Anterior cingulate cortex (tissue), 58 donors: ENCODE measurements around the gene VNN1.

Experiments
- DNase-seq, 58 donors: peaks; one replicate each; lab custom pipeline; 2025; lab: John Stamatoyannopoulos, UW

The VNN1 gene

GRCh38 chr6:132713352-132714134 is at the start of gene VNN1:
TSS of gene VNN1 (minus strand) at chr6:132714055. CDS start at chr6:132714035, 20 bp downstream.
- peak in 2 of 58 donors; percentile 9 to 30 for DNase-seq

GRCh38 chr6:132763269-132763668 is 49.4 kb upstream of the VNN1 start:
- peak in 2 of 58 donors; percentile 4 for DNase-seq

GRCh38 chr6:132760256-132760655 is 46.4 kb upstream of the VNN1 start:
- no peak for DNase-seq

- no peak for DNase-seq
These were observed 44.8 kb upstream of the VNN1 start for GRCh38 chr6:132758689-132759088.

- DNase-seq: no peak
These were observed 38.4 kb upstream of the VNN1 start for GRCh38 chr6:132752255-132752654.

DNA sequence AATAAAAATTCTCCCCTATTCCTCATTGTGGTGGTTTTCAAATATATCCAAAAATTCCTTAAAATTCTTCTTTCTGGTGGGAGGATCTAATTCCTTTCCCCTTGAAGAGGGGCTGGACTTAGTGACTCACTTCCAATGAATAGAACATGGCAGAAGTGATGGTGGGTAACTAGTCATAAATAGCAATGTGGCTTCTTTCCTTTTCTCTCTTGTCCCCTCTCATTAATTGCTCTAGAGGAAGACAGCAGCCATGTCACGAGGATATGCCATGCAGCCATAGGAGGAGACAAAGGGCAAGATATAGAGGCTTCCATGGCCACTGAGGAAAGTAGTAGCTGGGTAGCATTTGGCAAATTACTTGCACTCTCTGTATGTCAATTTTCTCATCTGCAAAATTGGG is 38.0 kb upstream of the VNN1 start:
- no peak for DNase-seq

GRCh38 chr6:132751306-132751705 is 37.5 kb upstream of the VNN1 start:
- DNase-seq: no peak

- DNase-seq: no peak
These were observed 36.8 kb upstream of the VNN1 start for GRCh38 chr6:132750455-132751248.

GRCh38 chr6:132749111-132749510 is 35.3 kb upstream of the VNN1 start:
- DNase-seq: no peak

DNA sequence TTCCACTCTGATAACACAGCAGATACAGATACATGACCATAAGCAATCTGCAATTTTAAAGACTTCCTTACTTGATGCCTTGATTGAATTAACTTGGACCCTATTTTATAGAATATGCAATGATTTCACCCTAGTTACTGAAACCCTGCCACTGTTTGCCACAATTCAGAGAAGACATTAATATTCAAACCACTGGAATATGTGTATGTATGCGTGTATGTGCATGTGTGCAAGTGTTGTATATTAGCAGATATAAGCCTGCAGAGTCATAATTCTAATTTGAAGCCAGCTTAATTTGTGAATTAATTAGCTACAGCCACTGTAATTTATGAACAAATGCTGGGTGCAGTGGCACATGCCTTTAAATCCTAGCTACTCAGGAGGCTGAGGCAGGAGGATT is 34.6 kb upstream of the VNN1 start:
- no peak for DNase-seq

GRCh38 chr6:132746048-132746447 is 32.2 kb upstream of the VNN1 start:
- DNase-seq: no peak

- no peak for DNase-seq
These were observed 28.6 kb upstream of the VNN1 start for GRCh38 chr6:132742495-132742894.

DNA sequence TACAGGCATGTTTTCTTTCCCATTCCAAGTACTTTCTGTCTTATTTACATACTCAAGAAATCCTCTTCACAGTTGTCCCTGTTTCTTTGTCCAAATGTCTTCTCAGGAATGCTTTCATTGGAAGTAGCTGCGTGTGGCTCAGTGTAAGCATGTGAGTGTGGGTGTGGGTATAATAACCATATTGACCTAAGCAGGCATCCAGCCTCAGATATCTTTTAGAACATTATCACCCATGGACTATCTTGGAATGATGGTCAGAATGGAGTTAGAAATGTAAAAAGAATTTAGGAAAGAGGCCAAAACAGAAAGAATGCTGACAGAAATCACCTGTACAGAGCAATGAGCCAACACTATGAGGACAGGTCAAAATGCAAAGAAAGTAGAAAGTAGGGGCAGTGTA is 27.4 kb upstream of the VNN1 start:
- no peak for DNase-seq

GRCh38 chr6:132736239-132736638 is 22.4 kb upstream of the VNN1 start:
- no peak for DNase-seq

- DNase-seq: no peak
These were observed 20.9 kb upstream of the VNN1 start for GRCh38 chr6:132734694-132735236.

- DNase-seq: no peak
These were observed 20.0 kb upstream of the VNN1 start for GRCh38 chr6:132733814-132734213.

GRCh38 chr6:132733283-132733682 is 19.4 kb upstream of the VNN1 start:
- no peak for DNase-seq

- no peak for DNase-seq
These were observed 17.2 kb upstream of the VNN1 start for GRCh38 chr6:132731086-132731485.

DNA sequence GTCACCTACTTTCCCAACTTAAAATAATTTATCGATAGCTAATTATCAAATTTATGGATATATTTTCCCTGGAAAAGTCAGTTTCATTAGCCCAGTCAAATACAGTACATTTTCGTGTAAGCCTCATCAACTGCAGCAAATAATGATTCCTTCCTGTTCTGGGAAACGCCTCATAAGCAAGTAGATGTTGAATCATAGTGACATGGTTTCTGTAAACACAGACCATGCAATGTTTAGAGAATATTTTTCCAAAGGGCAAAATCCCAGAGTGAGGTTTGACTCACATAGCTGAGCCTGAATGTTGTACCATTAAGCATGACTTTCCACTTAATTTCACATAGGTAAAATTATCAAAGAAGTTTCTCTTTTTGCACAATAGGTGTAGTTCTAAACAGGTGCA is 16.7 kb upstream of the VNN1 start:
- no peak for DNase-seq

GRCh38 chr6:132728616-132729015 is 14.8 kb upstream of the VNN1 start:
- DNase-seq: no peak

GRCh38 chr6:132726608-132726975 is 12.7 kb upstream of the VNN1 start:
- no peak for DNase-seq
